ENCODE data around the gene FGF8. TPM values are rescaled to one million over a fixed set of nuclear protein-coding genes. Genes with fewer than 3 reads are reported as not detected.
"Not testable (repeated sequence)": the region's sequence is repeated elsewhere in the genome, so short reads cannot be mapped to it uniquely, and the experiment has no call there.

The FGF8 gene
- total RNA-seq, 1 donor from 2014 or later, result not detected

DNA sequence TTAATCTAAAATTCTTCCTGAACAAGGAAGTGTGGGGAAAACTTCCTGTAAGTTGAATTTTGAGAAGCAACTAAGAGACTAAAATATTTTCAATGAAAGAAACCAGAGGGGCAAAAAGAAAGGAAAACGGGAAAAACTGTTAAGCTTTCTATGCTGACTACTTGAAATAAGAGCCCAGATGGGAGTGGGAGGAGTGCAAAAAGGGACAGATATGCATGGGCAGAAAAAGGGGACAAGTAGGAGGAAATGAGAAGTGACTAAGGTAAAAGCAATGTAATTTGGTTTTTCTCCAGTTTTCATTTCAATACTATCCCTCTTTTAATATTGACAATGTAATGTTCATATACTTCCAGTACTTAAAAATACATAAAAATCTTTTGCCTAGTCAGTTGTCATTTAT, 31.2 kb upstream of the FGF8 start:
- peaks cover 4% of the 10 kb centered on the region for H3K4me1 Mint-ChIP-seq (ENCODE audit: unreplicated experiment)
- H3K4me3 Mint-ChIP-seq (ENCODE audit: unreplicated experiment), result no peak overlapping the region
- DNase-seq (ENCODE audit: extremely low spot score, unreplicated experiment), result no peak
- peaks cover 52% of the 10 kb centered on the region for H3K36me3 Mint-ChIP-seq (ENCODE audit: unreplicated experiment)
- no peaks in the 10 kb centered on the region for H3K9me3 Mint-ChIP-seq (ENCODE audit: unreplicated experiment)
- H3K27ac Mint-ChIP-seq (ENCODE audit: unreplicated experiment), result no peak overlapping the region
- TF ChIP-seq, protein P1, sequence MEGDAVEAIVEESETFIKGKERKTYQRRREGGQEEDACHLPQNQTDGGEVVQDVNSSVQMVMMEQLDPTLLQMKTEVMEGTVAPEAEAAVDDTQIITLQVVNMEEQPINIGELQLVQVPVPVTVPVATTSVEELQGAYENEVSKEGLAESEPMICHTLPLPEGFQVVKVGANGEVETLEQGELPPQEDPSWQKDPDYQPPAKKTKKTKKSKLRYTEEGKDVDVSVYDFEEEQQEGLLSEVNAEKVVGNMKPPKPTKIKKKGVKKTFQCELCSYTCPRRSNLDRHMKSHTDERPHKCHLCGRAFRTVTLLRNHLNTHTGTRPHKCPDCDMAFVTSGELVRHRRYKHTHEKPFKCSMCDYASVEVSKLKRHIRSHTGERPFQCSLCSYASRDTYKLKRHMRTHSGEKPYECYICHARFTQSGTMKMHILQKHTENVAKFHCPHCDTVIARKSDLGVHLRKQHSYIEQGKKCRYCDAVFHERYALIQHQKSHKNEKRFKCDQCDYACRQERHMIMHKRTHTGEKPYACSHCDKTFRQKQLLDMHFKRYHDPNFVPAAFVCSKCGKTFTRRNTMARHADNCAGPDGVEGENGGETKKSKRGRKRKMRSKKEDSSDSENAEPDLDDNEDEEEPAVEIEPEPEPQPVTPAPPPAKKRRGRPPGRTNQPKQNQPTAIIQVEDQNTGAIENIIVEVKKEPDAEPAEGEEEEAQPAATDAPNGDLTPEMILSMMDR (IDR thresholded peaks at IDR 0.05), result no peak
- no peaks in the 10 kb centered on the region for H3K27me3 Mint-ChIP-seq (ENCODE audit: unreplicated experiment)

- peaks cover 58% of the 10 kb centered on the region for H3K36me3 Mint-ChIP-seq (ENCODE audit: unreplicated experiment)
- no peak overlapping the region for H3K27ac Mint-ChIP-seq (ENCODE audit: unreplicated experiment)
- TF ChIP-seq, protein P1 (IDR thresholded peaks at IDR 0.05), result no peak
- no peak for DNase-seq (ENCODE audit: extremely low spot score, unreplicated experiment)
- no peaks in the 10 kb centered on the region for H3K9me3 Mint-ChIP-seq (ENCODE audit: unreplicated experiment)
- no peaks in the 10 kb centered on the region for H3K27me3 Mint-ChIP-seq (ENCODE audit: unreplicated experiment)
- H3K4me1 Mint-ChIP-seq (ENCODE audit: unreplicated experiment), result peaks cover 6% of the 10 kb centered on the region
- no peak overlapping the region for H3K4me3 Mint-ChIP-seq (ENCODE audit: unreplicated experiment)
These were observed 27.6 kb upstream of the FGF8 start for GRCh38 chr10:101803511-101803910.

DNA sequence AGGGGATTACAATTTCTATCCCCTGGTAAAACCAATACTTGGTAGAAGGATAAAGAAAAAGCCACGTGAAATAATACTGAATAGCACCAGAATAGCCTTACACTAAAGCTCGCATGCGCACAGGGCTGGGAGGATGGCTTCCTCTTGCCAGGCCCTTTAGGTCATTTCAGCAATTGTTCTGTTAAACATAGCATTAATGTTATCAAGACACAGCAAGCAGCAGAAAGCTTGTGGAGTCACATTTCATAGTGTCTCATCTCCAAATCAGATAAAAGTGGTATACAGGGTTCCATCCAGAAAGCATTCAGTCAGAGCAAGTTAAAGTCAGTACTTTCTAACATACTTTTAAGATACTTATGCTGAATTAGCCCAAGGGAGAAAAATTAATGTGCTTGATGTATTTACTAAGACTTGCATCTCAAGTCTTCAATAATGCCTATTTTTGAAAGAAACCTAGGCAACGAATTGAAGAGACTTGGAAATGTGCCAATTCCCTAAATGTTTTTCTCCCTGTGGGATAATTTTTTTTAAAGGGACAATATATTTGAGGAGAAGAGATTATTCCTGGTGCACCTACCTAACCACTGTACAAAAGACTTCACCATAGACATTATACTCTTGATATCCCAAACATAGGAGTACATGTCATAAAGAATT, 21.6 kb upstream of the FGF8 start:
- Mint-ChIP-seq H3K27me3 (ENCODE audit: unreplicated experiment) (no peaks in the 10 kb centered on the region), H3K4me1 (ENCODE audit: unreplicated experiment) (peaks cover 2% of the 10 kb centered on the region), H3K36me3 (ENCODE audit: unreplicated experiment) (peaks cover 74% of the 10 kb centered on the region), H3K27ac (ENCODE audit: unreplicated experiment) (no peak overlapping the region), H3K4me3 (ENCODE audit: unreplicated experiment) (no peak overlapping the region), H3K9me3 (ENCODE audit: unreplicated experiment) (no peaks in the 10 kb centered on the region)
- DNase-seq (ENCODE audit: extremely low spot score, unreplicated experiment), result no peak
- TF ChIP-seq, protein P1 (IDR thresholded peaks at IDR 0.05), result no peak

DNA sequence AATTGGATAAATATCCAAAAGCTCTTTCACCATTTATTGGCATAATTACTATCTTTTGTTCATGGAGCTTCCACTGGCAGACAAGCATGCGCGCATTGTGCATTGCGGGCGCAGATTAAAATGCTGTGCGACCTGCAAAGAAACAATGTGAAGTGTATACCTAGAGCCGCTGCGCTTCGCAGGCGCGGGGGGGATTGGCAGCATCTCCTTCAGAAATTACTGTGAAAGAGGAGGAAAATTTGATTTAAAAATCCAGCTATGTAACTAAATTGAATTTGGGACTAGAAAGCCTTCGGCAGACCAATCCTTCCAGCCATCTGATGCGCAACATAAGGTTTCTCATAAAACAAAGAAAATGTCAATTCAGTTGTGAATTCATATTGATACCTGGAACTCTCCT, 17.6 kb upstream of the FGF8 start:
- no peaks in the 10 kb centered on the region for H3K4me1 Mint-ChIP-seq (ENCODE audit: unreplicated experiment)
- no peak for DNase-seq (ENCODE audit: extremely low spot score, unreplicated experiment)
- TF ChIP-seq, protein P1 (IDR thresholded peaks at IDR 0.05), result no peak
- H3K27ac Mint-ChIP-seq (ENCODE audit: unreplicated experiment), result no peak overlapping the region
- no peak overlapping the region for H3K4me3 Mint-ChIP-seq (ENCODE audit: unreplicated experiment)
- H3K36me3 Mint-ChIP-seq (ENCODE audit: unreplicated experiment), result peaks cover 59% of the 10 kb centered on the region
- no peaks in the 10 kb centered on the region for H3K27me3 Mint-ChIP-seq (ENCODE audit: unreplicated experiment)
- H3K9me3 Mint-ChIP-seq (ENCODE audit: unreplicated experiment), result no peaks in the 10 kb centered on the region

DNA sequence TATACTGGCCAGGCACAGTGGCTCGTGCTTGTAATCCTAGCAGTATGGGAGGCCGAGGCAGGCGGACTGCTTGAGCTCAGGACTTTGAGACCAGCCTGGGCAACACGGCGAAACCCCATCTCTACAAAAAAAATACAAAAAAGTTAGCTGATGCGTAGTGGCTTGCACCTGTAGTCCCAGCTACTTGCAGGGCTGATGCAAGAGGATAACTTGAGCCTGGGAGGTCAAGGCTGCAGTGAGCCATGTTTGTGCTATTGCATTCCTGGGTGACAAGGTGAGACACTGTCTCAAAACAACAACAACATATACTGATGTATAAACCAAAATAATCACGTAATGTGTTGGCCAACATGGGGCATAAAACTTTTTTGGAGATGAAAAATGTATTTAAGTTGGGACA, 13.8 kb upstream of the FGF8 start:
- no peak for DNase-seq (ENCODE audit: extremely low spot score, unreplicated experiment)

GRCh38 chr10:101789231-101789630, 13.3 kb upstream of the FGF8 start:
- H3K36me3 Mint-ChIP-seq (ENCODE audit: unreplicated experiment), result peaks cover 50% of the 10 kb centered on the region
- H3K4me3 Mint-ChIP-seq (ENCODE audit: unreplicated experiment); H3K4me1 Mint-ChIP-seq (ENCODE audit: unreplicated experiment); H3K27ac Mint-ChIP-seq (ENCODE audit: unreplicated experiment); H3K9me3 Mint-ChIP-seq (ENCODE audit: unreplicated experiment); DNase-seq (ENCODE audit: extremely low spot score, unreplicated experiment); H3K27me3 Mint-ChIP-seq (ENCODE audit: unreplicated experiment): not testable (repeated sequence)

More for the DNA sequence above, 13.8 kb upstream of the FGF8 start:
- TF ChIP-seq, protein P1 (IDR thresholded peaks at IDR 0.05), result no peak
- Mint-ChIP-seq H3K4me1 (ENCODE audit: unreplicated experiment) (no peaks in the 10 kb centered on the region), H3K27me3 (ENCODE audit: unreplicated experiment) (no peaks in the 10 kb centered on the region), H3K9me3 (ENCODE audit: unreplicated experiment) (no peaks in the 10 kb centered on the region), H3K36me3 (ENCODE audit: unreplicated experiment) (peaks cover 53% of the 10 kb centered on the region), H3K4me3 (ENCODE audit: unreplicated experiment) (no peak overlapping the region), H3K27ac (ENCODE audit: unreplicated experiment) (no peak overlapping the region)

Measured in osteocyte (in vitro differentiated cells).